ENCODE data around the gene SEMA6B.
A peak's percentile ranks its signal among the peaks of the same experiment; 100 is the strongest.

DNA sequence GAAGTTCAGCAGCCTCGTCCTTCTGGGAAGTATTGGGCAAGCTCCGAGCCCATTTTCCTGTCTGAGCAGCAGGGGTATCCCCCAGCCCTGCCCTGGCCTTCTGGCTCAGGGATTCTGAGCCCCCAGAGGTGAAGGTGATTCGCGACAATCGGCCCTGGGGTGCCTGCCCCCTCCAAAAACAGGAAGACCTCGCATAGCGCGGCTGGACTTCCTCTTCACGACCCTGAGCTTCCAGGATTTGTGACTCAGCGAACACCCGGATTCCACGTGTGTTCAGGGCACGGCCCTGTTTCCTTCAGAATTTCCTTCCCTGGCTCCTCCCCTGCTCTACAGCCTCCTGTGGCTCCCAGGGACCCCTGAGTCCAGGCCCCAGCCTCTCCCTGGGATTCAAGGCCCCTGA, at the start of gene SEMA6B:
- TF ChIP-seq, protein P1, sequence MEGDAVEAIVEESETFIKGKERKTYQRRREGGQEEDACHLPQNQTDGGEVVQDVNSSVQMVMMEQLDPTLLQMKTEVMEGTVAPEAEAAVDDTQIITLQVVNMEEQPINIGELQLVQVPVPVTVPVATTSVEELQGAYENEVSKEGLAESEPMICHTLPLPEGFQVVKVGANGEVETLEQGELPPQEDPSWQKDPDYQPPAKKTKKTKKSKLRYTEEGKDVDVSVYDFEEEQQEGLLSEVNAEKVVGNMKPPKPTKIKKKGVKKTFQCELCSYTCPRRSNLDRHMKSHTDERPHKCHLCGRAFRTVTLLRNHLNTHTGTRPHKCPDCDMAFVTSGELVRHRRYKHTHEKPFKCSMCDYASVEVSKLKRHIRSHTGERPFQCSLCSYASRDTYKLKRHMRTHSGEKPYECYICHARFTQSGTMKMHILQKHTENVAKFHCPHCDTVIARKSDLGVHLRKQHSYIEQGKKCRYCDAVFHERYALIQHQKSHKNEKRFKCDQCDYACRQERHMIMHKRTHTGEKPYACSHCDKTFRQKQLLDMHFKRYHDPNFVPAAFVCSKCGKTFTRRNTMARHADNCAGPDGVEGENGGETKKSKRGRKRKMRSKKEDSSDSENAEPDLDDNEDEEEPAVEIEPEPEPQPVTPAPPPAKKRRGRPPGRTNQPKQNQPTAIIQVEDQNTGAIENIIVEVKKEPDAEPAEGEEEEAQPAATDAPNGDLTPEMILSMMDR (IDR thresholded peaks at IDR 0.05; ENCODE audit: extremely low read depth in 1 of 2, insufficient read depth in 1 of 2, low read depth in 1 of 2, low read length in 2 of 2): no peak
- TF ChIP-seq GATA2 (IDR thresholded peaks at IDR 0.05; ENCODE audit: insufficient read depth, insufficient read length, low read depth, low read length) (peak; percentile 12), POLR2AphosphoS5 (IDR thresholded peaks at IDR 0.05; ENCODE audit: insufficient read depth, low read depth, low read length) (peak; percentile 98), MAX (IDR thresholded peaks at IDR 0.05; ENCODE audit: insufficient read depth, insufficient read length) (peak; percentile 83), POLR2A (IDR thresholded peaks at IDR 0.05; ENCODE audit: low read depth, low read length) (peak; percentile 68)

All from endothelial cell of umbilical vein (primary cell).